DMS53 treated with DMSO at 0.1 percent for 48 hours (cell line): ENCODE measurements around the gene JADE3.
A peak's percentile ranks its signal among the peaks of the same experiment; 100 is the strongest.
"Not testable (repeated sequence)": the region's sequence is repeated elsewhere in the genome, so short reads cannot be mapped to it uniquely, and the experiment has no call there.

ENCODE experiments used
- DNase-seq: peaks from one replicate; lab custom pipeline; 2025; ENCODE audit not compliant: unreplicated experiment; lab: John Stamatoyannopoulos, UW

Gene JADE3

DNA sequence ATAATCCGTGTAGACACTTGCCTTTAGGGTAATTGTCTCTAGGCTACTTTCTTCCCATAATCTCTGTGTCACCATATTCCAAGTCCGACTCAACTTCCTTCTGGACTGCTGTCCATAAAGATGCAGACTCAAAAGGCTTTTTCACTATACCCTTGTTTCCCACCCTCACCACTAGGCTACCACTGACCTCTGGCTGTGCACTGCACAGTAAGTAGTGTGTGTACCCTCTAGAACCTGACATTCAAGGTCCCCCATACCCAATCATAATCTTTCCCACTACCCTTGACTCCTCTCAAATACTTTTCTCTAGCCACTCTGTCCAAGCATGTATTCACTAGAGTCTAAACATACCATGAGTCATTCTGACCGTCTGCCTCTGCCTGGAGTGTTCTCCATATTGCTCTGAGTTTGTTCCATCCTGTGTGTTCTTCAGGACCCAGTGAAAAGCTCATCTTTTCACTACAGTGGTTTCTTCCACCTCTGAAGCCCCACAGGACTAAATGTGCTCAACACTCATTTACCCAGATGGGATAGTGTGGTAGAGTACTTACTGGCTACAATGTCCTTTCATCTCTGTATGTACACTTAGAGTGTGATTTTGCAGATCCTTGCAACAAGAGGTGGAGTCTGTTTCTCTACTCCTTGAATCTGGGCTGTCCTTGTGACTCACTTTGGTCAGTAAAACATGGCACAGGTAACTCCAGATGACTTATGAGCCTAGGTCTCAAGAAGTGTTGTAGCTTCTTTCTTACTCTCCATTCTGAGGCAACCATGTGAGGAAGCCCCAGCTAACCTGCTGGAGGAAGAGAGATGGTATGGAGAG lies 17.4 kb downstream of the JADE3 start:
- DNase-seq, result no peak

DNA sequence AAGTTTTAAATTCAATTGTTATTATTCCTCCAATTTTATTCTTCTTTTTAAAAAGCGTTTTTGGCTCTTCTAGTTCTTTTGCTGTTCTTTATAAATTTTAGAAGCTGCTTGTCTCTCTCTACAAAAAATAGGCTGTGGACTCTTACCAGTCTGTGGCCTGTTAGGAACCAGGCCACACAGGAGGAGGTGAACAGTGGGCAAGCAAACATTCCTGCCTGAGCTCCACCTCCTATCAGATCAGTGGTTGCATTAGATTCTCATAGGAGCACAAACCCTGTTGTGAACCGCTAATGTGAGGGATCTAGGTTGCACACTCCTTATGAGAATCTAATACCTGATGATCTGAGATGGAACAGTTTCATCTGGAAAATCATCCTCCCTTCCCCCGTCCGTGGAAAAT lies 23.1 kb downstream of the JADE3 start:
- DNase-seq, result no peak

DNA sequence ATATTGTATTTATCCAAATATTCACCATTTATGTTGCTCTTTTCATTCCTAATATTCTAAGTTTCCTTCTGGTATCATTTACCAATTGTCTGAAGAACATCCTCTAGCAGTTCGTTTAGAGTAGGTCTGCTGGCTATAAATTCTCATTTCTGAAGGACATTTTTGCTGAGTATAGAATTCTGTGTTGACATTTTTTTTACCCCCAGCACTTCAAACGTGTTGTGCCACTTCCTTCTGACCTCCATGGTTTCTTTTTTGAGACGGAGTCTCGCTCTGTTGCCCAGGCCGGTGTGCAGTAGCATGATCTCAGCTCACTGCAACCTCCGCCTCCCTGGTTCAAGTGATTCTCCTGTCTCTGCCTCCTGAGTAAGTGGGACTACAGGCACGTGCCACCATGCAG lies 26.4 kb downstream of the JADE3 start:
- DNase-seq, result no peak

DNA sequence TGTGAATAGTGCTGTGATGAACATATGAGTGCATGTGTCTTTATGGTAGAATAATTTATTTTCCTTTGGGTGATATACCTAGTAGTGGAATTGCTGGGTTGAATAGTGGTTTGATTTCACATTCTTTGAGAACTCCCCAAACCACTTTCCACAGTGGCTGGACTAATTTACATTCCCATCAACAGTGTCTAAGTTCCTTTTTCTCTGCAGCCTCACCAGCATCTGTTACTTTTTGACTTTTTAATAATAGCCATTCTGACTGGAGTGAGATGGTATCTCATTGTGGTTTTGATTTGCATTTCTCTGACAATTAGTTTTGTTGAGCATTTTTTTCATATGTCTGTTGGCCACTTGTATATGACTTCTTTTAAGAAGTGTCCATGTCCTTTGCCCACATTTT lies 29.1 kb downstream of the JADE3 start:
- DNase-seq, result no peak

DNA sequence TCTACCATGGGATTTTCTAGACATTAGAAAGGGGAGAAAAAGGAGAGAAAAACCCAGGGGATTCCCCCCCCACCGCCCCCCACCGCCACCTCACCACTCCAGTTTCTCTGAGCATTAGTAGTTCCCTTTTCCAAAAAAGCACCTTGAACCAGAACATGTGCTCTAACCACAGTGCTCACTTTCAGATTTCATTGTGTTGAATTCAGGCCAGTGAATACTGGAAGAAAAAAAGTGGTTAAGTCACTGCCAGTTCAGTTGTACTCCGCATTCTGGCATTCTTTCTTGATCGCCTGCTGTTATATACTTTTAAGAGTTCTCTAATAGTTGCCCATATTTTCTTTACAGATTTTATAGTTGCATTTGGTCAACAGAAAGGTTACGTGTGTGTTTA lies 40.9 kb downstream of the JADE3 start:
- no peak for DNase-seq

DNA sequence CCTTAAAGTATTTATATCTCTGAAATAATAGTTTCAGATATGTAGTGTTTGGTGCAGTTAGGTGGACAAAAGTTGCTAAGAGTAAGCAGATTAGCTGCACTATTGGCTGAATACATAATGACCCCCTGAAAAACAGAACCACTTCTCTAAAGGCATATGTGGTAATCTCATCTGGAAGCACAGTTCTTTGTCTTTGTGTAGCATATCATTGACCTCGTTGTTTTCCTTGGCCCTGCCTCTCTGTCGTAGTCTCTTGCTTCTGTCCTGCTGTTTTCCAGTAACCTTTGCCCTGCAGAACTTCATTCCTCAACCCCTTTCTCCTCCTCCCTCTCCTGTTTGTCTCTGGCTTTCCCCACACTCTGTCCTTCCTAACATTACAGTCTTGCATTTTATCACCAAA lies 41.4 kb downstream of the JADE3 start:
- DNase-seq, result no peak

DNA sequence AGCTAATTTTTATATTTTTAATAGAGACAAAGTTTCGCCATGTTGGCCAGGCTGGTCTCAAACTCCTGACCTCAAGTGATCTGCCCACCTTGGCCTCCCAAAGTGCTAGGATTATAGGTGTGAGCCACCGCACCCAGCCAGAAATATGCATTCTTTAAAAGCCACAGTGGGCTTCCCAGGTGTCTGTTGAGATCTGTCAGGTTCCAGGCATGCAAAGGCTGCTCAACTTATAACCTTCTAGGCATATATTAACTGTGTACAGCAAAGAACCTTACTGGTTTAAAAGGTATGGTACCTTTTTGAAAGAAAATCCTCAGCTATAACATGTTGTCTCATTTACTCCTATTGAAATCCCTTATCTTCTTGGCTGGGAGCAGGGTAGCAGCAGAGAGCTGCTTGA lies 42.5 kb downstream of the JADE3 start:
- DNase-seq, result no peak

DNA sequence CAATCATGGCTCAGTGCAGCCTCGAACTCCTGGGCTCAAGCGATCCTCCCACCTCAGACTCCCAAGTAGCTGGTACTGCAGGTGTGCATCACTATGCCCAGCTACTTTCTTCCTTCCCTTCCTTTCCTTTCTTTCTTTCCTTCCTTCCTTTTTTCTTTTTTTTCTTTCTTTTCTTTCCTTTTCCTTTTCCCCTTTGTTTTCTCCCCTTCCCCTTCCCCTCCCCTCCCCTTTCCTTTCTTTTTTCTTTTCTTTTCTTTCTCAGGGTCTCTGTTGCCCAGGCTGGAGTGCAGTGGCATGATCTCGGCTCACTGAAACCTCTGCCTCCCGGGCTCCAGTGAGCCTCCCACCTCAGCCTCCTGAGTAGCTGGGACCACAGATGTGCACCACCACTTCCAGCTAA lies 44.4 kb downstream of the JADE3 start:
- DNase-seq, result not testable (repeated sequence)

DNA sequence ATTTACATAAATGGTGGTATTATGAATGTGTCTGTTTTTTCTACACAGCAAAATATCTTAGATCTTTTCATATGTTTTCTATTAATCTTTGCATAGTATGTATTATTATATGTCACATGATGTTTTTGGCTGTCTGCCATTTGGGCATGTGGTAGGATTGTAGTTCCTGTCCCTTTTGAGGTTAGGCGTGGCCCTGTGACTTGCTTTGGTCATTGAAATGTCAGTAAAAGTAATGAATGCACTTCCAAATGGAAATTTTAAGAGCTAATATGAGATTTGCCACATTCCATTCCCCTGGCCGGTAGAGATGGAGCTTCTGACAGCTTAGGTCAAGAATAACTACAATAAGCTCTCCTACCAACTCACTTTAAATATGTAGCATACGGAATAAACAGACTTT lies 45.1 kb downstream of the JADE3 start:
- DNase-seq, result no peak

DNA sequence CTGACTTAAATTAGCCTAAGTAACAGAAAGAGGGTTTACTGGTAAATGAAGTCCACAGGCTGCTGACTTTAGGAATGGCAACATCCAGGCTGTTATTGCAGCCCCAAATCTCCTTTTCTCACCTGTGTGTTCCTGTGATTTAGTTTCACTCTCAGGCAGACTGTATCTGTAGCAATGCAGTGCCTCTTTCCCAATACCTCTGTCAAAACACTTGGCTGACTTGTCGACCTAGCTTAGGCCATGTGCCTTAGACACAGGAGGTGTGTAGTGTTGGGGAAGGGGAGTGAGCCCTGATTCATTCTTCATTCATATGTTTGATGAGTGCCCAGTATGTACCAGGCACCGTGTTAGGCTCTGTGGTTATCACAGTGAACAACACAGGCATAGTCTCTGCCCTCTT lies 46.9 kb downstream of the JADE3 start:
- DNase-seq, result no peak

DNA sequence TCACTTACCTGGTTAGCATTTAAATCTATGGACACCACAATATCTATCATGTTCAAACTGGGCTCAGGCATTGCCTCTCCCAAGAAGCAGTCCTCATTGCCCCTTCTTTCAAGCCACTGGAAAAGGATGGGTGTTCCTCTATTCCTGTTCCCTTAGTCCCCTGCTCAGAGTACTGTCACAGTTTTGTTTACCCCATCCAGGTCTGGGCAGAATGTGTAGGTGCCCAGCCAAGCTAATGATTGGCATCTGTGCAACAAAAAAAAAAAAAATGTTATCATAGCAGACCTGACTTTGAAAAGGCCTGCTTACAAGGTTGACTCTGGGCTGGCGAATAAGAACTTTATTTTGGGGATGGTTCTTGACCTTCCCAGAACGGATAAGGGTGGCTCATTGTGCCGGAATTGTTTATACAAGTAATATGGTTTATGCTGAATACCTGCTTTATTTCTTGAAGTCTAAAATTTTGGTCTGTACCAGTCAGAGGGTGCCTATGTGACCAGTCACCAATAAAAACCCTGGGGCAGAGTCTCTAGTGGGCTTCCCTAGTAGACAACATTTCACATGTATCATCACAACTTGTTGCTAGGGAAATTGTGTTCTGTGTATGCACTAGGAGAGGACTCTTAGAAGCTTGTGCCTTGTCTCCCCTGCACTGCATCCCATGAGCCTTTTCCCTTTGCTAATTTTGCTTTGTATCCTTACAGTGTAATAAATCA lies 47.9 kb downstream of the JADE3 start:
- no peak for DNase-seq

DNA sequence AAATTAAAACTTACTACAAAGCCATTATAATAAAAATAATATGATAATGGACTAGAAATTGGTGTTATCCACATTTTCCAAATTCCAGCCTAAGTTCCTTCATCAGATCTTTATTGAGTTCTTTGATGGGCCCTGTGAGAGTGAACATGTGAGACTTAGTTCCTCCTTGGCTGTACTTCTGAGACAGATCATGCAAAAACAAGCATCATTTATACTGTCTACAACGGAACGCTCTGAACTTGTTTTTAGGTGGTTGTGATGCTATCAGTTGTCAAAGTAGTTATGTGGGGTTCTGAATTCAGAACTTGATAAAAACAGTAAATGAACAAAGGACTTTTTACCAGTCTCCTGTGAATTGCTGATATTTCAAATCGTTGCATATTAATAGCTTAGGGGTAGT lies 48.9 kb downstream of the JADE3 start:
- no peak for DNase-seq

DNA sequence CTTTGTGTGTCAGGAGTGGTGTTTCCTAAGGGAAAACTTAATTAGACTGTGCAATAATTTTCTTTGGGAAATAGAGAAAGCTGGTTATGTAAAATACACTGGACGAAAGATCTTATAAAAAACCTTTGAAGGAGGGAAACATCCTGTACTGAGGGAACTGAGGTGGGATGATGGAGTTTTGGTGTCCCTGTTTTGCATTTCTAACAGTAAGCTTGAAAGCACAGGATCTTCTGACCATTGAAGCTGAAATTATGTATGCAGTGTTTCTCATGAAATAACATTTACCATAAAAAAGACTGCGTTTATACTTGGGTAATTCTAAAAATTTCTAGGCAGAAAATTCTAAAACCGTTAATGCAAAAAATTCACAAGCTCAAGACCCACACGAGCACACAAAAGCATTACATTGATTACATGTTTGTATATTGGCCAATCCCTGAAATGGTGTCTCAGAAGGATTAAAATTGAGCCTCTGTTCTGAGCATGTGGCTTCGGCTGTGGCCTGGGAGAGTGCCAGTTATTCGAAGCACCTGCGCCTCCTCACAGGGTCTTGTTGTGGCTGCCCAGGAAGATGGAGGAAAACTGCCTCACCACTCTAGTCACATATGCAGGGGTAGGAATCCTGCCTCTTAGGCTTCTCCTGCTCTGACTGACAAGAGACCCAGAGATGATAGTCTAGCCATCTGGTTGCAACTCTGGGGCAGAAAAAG lies 49.5 kb downstream of the JADE3 start:
- DNase-seq, result no peak

DNA sequence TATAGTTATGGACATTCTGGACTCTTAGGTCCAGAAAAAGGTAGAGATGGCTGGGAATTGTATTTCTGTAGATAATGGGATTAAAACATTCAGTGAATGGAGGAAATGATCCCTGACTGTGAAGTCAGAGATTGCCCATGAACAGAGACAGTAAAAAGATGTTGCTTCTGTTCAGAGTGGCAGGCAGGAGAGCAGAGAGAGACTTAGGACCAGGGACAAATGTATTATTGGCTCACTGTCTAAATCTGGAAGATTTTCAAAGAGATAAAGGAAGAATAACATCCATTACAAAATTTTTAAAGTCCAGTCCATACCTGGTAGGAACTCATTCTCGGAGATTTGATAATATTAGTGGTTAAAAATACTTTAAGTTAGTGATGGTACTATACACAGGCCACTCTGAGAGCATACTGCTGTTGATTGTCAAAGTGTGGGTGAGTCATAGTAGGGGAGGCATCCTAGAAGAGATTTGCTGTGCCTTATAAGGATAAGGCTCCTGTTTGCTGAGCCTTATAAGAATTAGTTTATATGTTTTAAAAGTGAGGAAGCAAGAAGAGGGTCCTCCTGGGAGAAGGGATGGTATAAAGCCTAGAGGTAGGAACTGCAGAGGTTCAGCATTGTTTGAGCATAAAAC lies 53.0 kb downstream of the JADE3 start:
- DNase-seq, result no peak

DNA sequence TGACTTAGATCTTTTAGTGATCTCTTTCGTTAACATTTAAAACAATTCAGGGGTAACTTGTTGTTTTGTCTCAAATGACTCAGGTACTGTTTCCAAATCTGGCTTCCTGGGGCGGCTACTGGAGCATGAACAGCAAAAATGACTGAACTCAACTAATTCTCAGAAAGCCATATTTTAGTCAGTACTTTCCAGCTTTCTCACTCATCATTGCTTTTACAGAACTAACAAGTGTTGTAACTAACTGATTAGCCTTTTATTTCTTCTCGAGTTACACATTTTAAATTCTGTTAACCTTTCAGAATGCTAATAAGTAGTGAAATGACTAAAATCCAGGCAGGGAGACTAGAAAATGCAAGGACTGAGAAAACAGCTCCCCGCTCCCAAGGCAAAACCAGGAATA lies 55.3 kb downstream of the JADE3 start:
- DNase-seq, result no peak

DNA sequence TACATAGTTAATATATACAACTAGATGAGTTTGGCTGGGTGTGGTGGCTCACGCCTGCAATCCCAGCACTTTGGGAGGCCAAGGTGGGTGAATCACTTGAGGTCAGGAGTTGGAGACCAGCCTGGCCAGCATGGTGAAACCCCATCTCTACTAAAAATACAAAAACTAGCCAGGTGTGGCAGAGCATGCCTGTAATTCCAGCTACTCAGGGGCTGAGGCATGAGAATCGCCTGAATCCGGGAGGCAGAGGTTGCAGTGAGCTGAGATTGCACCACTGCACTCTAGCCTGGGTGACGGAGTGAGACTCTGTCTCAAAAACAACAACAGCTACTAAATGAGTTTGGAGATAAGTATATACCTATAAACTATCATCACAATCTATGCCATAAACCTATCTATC lies 64.8 kb downstream of the JADE3 start:
- not testable (repeated sequence) for DNase-seq

DNA sequence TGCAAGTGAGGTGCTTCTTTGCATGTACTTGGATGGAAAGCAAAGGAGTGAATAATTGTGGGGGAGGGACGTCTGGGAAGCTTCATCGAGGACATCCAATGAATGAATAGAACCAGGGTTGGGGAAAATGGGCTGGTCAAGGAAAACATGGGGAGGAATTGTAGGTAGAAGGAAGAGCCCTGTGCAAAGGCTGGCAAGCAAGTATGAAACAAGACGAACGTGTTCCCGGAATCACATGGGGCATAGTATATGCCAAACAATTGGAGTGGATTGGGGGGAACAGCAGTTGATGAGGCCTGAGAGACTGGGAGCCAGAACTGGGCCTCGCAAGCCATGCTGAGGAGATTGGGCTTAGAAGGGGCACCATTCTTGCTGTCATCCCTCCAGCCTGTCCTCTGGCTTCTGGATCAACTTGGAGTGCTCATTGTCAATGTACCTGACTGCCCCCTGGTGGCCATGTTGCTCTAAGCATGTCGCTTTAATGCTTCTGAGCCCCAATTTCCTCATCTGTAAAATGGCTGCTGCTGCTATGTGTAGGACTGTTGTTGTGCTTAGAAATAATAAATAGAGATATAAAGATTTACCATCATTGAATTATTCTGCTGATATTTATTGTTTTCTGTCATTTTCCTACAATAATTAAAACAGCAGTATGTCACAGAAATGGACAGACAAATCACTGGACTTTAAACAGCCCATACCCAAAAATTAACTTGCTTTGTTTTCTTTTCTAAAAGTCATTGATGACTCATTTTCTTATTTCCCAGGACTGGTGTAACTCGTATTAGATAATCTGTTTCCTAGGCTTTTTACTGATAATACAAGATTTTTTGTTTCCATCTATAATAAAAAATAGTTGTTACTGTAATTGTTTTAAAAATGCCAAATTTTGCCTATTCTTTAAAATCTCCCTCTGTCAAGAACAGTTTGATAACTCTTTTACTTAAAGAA lies 66.4 kb downstream of the JADE3 start:
- DNase-seq, result peak; percentile 74

DNA sequence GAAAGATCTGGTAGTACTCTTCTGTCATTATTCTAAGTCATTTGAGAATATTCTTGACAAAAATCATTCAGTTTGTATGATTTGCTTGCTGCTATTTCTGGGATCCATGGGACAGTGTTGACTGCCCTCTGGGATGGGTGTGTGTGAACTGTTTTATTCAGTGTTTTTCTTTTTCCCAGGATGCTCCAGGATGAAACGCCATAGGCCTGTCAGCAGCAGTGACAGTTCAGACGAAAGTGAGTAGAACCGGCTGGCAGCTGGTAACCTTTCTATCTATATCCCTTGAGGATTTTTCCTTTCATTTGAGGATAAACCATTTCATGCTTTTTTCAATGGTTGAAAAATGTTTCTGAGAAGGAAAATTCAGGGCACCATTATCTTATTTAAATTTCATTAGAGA lies 72.5 kb downstream of the JADE3 start:
- no peak for DNase-seq

DNA sequence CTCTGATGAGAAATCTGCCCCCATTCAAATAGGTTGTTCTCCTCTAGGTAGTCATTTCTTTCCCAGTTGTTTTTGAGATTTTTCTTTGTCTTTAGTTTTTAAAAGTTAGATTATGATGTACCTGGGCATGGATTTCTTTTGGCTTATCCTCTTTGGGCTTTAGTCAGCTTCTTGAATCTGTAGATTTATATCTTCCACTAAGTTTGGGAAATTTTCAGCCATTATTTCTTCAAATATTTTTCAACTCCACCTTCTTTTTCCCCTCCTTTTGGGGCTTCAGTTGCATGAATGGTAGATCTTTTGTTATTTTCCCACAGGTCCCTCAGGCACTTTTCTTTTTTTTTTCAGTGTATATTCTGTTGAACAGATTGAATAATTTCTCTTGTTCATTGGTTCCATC lies 77.3 kb downstream of the JADE3 start:
- DNase-seq, result no peak

DNA sequence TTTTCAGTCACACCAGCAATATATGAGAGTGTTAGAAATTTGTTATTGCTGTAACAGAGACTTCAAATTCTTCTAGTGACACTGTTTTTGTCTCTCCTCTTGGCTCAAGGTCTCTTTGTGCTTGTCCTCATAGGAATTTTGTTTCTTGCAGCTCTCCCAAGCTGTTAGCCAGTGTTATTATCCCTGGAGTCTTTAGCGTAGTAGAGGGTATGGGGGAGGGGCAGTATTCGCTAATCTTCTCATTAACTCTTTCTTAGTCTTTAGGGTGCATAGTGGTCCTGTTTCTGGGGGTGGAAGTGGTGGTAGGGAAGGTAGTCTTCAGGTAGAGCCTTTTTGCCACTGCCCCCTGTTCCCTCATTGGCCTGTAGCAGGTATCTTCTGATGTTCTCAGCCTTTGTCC lies 79.4 kb downstream of the JADE3 start:
- no peak for DNase-seq
